ENCODE measurements around the gene CLPTM1.

The CLPTM1 gene

GRCh38 chr19:45030825-45031224 is 75.6 kb downstream of the CLPTM1 start:
- no peak overlapping the region for H3K4me3 ChIP-seq (ENCODE audit: low read length)
- TF ChIP-seq ZNF274 (IDR thresholded peaks at IDR 0.05; ENCODE audit: low read depth, low read length), result no peak

- no peak for TF ChIP-seq ZNF274 (IDR thresholded peaks at IDR 0.05; ENCODE audit: low read depth, low read length)
- no peak overlapping the region for H3K4me3 ChIP-seq (ENCODE audit: low read length)
Measured at GRCh38 chr19:45032421-45032820, 77.2 kb downstream of the CLPTM1 start.

DNA sequence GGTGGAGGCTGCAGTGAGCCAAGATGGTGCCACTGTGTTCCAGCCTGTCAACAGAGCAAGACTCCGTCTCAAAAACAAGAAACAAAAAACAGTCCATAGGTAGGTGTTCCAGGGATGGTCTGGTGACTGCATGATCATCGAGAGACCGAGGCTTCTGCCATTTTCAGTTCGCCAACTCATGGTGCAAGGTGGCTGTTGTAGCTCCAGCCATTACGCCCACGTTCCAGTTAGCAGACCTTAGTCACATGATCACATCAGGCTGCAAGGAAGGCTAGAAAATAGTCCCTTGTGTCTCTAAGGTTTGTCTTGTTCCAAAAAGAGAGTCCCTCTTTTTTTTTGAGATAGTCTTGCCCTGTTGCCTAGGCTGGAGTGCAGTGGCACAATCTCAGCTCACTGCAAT is 80.6 kb downstream of the CLPTM1 start:
- no peak for TF ChIP-seq ZNF274 (IDR thresholded peaks at IDR 0.05; ENCODE audit: low read depth, low read length)
- H3K4me3 ChIP-seq (ENCODE audit: low read length), result no peak overlapping the region

- TF ChIP-seq ZNF274 (IDR thresholded peaks at IDR 0.05; ENCODE audit: low read depth, low read length), result no peak
- H3K4me3 ChIP-seq (ENCODE audit: low read length), result no peak overlapping the region
Measured at GRCh38 chr19:45037393-45038169, 82.4 kb downstream of the CLPTM1 start.

DNA sequence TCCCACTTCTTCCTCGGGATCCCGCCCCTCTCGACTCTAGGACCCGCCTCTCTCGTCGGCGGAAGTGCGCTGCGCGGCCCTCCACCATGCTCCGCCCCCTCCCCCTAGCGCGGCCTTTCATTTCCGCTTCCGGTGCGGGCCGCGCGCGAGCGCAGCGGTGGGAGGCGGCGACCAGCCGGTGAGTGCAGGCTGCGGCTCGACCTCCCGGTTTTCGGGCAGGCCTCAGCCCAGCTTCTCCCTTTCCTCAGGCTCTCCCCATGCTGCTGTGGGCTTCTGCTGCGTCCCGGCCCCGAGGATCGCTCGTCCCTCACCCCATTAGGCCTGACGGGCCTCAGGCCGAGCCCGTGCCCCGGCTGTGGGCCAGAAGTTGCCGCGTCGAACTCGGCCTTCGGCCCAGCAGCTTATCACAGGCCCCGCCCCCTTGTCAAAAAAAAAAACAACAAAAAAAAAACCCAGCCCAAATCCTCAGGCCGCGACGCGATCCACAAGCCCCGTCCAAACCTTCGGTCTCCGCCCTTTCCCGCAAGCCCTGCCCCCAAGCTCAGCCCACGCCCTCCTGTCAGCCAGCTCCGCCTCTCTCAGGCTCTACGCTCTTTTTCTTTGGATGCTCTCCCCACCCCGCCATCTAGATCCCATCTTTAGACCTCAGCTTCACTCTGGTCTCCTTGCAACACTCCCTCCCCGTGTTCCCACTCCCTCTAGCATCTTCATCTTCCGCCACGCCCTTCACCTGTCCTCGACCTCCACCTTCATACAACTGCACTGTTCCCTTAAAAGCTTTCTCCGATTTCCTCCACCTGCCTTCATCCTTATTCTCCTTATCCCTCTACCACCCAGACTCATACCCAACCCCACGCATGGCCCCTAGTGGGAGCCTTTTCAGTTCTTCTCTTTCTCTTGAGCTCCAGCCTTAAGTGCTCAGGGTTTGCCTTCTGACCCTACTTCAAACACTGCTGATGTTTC is 84.0 kb downstream of the CLPTM1 start, which contains the start of gene CLASRP:
Gene CLASRP, plus strand, starts transcription at position 115 of the 963 bp plus-strand sequence. CDS start 1,168 bp downstream, outside the sequence.
- peak within 1 kb of the TSS; percentile 81 for H3K4me3 ChIP-seq (ENCODE audit: low read length)
- no peak for TF ChIP-seq ZNF274 (IDR thresholded peaks at IDR 0.05; ENCODE audit: low read depth, low read length)

GRCh38 chr19:45040059-45040771 is 85.0 kb downstream of the CLPTM1 start:
- no peak for TF ChIP-seq ZNF274 (IDR thresholded peaks at IDR 0.05; ENCODE audit: low read depth, low read length)
- peak overlapping the region; percentile 81; the same call in 1 of the 2 replicates for H3K4me3 ChIP-seq (ENCODE audit: low read length)

DNA sequence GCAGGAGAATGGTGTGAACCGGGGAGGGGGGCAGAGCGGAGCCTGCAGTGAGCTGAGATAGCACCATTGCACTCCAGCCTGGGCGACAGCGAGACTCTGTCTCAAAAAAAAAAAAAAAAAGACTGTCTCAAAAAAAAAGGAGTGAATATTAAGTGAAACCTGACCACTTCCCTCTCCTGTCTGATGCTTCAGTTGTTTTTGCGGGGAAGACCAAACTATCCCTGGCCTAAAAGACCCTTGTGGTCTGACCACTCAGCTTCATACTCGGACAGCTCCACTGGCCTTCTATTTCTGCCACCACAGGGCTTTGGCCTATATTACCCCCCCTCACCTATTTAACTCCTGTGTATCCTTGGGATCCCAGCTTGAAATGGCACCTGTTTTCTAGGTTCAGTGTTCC is 85.9 kb downstream of the CLPTM1 start:
- TF ChIP-seq ZNF274 (IDR thresholded peaks at IDR 0.05; ENCODE audit: low read depth, low read length), result no peak
- H3K4me3 ChIP-seq (ENCODE audit: low read length), result no peak overlapping the region
